ENCODE measurements around the gene DDX1. TPM values are rescaled to one million over a fixed set of nuclear protein-coding genes. Genes with fewer than 3 reads are reported as not detected.
A peak's percentile ranks its signal among the peaks of the same experiment; 100 is the strongest.

DDX1 gene
- total RNA-seq, 1 experiment from 2014 or later = 163 TPM

- no peak for DNase-seq
- H3K36me3 Mint-ChIP-seq (ENCODE audit: insufficient read depth, unreplicated experiment) = no peaks in the 10 kb centered on the region
- no peaks in the 10 kb centered on the region for H3K27me3 Mint-ChIP-seq (ENCODE audit: insufficient read depth, unreplicated experiment)
- TF ChIP-seq CTCF (IDR thresholded peaks at IDR 0.05; ENCODE audit: insufficient read depth in 1 of 2, low read depth in 1 of 2, low read length in 1 of 2, severe bottlenecking in 1 of 2, unreplicated experiment in 1 of 2) = no peak
- Histone ChIP-seq H3K27me3 (replicated peaks; ENCODE audit: control insufficient read depth, insufficient read depth, low read length) (no peaks in the 10 kb centered on the region), H3K4me3 (ENCODE audit: low read depth, low read length) (no peak overlapping the region), H3K9me3 (no peaks in the 10 kb centered on the region), H3K36me3 (ENCODE audit: control insufficient read depth, insufficient read depth, low read length) (no peaks in the 10 kb centered on the region), H3K4me1 (no peaks in the 10 kb centered on the region)
- CTCF ChIA-PET = interaction anchor here (0.9 kb wide), 1 partner anchor 270 kb away, joined by 3 read pairs; no protein-coding TSS in a partner anchor
- no peak overlapping the region for H3K4me3 Mint-ChIP-seq (ENCODE audit: unreplicated experiment)
- no TSS peak for BruUV-seq (replicated peaks)
- H3K9me3 Mint-ChIP-seq (ENCODE audit: unreplicated experiment) = no peaks in the 10 kb centered on the region
- POLR2A ChIA-PET = no interaction called here
- intact Hi-C loops (cut with micrococcal nuclease; ENCODE audit: unreplicated experiment) = no loop called here
- H3K27ac Mint-ChIP-seq (ENCODE audit: unreplicated experiment) = no peak overlapping the region
- peaks cover 4% of the 10 kb centered on the region for H3K4me1 Mint-ChIP-seq (ENCODE audit: low read depth, unreplicated experiment)
Observed at GRCh38 chr2:15648593-15649525, 57.2 kb downstream of the DDX1 start.

GRCh38 chr2:15649561-15650255, 58.0 kb downstream of the DDX1 start:
- no peak for TF ChIP-seq CTCF (IDR thresholded peaks at IDR 0.05; ENCODE audit: insufficient read depth in 1 of 2, low read depth in 1 of 2, low read length in 1 of 2, severe bottlenecking in 1 of 2, unreplicated experiment in 1 of 2)
- no TSS peak for BruUV-seq (replicated peaks)
- no peaks in the 10 kb centered on the region for H3K27me3 Mint-ChIP-seq (ENCODE audit: insufficient read depth, unreplicated experiment)
- intact Hi-C loops (cut with micrococcal nuclease; ENCODE audit: unreplicated experiment) = no loop called here
- ChIA-PET CTCF (no interaction called here), POLR2A (no interaction called here)
- no peak for DNase-seq
- peaks cover 4% of the 10 kb centered on the region for H3K4me1 Mint-ChIP-seq (ENCODE audit: low read depth, unreplicated experiment)
- Histone ChIP-seq H3K36me3 (ENCODE audit: control insufficient read depth, insufficient read depth, low read length) (no peaks in the 10 kb centered on the region), H3K27me3 (replicated peaks; ENCODE audit: control insufficient read depth, insufficient read depth, low read length) (no peaks in the 10 kb centered on the region), H3K4me3 (ENCODE audit: low read depth, low read length) (no peak overlapping the region), H3K9me3 (no peaks in the 10 kb centered on the region), H3K4me1 (no peaks in the 10 kb centered on the region)
- no peak overlapping the region for H3K4me3 Mint-ChIP-seq (ENCODE audit: unreplicated experiment)
- no peaks in the 10 kb centered on the region for H3K9me3 Mint-ChIP-seq (ENCODE audit: unreplicated experiment)
- no peak overlapping the region for H3K27ac Mint-ChIP-seq (ENCODE audit: unreplicated experiment)
- no peaks in the 10 kb centered on the region for H3K36me3 Mint-ChIP-seq (ENCODE audit: insufficient read depth, unreplicated experiment)

- H3K27ac Mint-ChIP-seq (ENCODE audit: unreplicated experiment) = peak overlapping the region; percentile 8
- CTCF ChIA-PET = interaction anchor here (0.6 kb wide), 1 partner anchor 18 kb away, joined by 3 read pairs; no protein-coding TSS in a partner anchor
- no peaks in the 10 kb centered on the region for H3K4me1 ChIP-seq
- H3K4me3 ChIP-seq (ENCODE audit: low read depth, low read length) = no peak overlapping the region
- intact Hi-C loops (cut with micrococcal nuclease; ENCODE audit: unreplicated experiment) = no loop called here
- no TSS peak for BruUV-seq (replicated peaks)
- DNase-seq = no peak
- no peak overlapping the region for H3K4me3 Mint-ChIP-seq (ENCODE audit: unreplicated experiment)
- H3K4me1 Mint-ChIP-seq (ENCODE audit: low read depth, unreplicated experiment) = peaks cover 4% of the 10 kb centered on the region
- no peak for TF ChIP-seq CTCF (IDR thresholded peaks at IDR 0.05; ENCODE audit: insufficient read depth in 1 of 2, low read depth in 1 of 2, low read length in 1 of 2, severe bottlenecking in 1 of 2, unreplicated experiment in 1 of 2)
- no peaks in the 10 kb centered on the region for H3K9me3 Mint-ChIP-seq (ENCODE audit: unreplicated experiment)
- POLR2A ChIA-PET = no interaction called here
- no peaks in the 10 kb centered on the region for H3K36me3 ChIP-seq (ENCODE audit: control insufficient read depth, insufficient read depth, low read length)
- no peaks in the 10 kb centered on the region for H3K36me3 Mint-ChIP-seq (ENCODE audit: insufficient read depth, unreplicated experiment)
- H3K9me3 ChIP-seq = no peaks in the 10 kb centered on the region
- no peaks in the 10 kb centered on the region for H3K27me3 ChIP-seq (replicated peaks; ENCODE audit: control insufficient read depth, insufficient read depth, low read length)
- H3K27me3 Mint-ChIP-seq (ENCODE audit: insufficient read depth, unreplicated experiment) = no peaks in the 10 kb centered on the region
Observed at GRCh38 chr2:15650616-15651366, 59.1 kb downstream of the DDX1 start.

Measured in Caco-2 (cell line).